ENCODE results near the gene TMEM163.

DNA sequence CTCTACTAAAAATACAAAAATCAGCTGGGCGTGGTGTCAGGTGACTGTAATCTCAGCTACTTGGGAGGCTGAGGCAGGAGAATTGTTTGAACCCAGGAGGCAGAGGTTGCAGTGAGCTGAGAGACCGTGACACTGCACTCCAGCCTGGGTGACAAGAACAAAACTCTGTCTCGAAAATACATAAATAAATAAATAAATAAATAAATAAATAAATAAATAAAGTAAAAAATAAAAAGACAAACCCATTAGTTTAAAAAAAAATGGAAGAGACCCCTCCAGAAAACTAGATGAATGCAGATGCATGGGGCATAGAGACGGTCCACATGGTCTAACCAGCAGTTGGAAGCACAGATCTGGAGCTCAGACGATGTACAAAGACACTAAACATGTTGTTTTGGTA, 18.1 kb downstream of the TMEM163 start:
- TF ChIP-seq, protein P1, sequence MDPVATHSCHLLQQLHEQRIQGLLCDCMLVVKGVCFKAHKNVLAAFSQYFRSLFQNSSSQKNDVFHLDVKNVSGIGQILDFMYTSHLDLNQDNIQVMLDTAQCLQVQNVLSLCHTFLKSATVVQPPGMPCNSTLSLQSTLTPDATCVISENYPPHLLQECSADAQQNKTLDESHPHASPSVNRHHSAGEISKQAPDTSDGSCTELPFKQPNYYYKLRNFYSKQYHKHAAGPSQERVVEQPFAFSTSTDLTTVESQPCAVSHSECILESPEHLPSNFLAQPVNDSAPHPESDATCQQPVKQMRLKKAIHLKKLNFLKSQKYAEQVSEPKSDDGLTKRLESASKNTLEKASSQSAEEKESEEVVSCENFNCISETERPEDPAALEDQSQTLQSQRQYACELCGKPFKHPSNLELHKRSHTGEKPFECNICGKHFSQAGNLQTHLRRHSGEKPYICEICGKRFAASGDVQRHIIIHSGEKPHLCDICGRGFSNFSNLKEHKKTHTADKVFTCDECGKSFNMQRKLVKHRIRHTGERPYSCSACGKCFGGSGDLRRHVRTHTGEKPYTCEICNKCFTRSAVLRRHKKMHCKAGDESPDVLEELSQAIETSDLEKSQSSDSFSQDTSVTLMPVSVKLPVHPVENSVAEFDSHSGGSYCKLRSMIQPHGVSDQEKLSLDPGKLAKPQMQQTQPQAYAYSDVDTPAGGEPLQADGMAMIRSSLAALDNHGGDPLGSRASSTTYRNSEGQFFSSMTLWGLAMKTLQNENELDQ (tag by site-specific recombination; IDR thresholded peaks at IDR 0.05; ENCODE audit: low read depth), result no peak
- TF ChIP-seq ZNF157 (tag by site-specific recombination; IDR thresholded peaks at IDR 0.05) (no peak), ZNF416 (tag by site-specific recombination; IDR thresholded peaks at IDR 0.05) (no peak), YY2 (tag by site-specific recombination; IDR thresholded peaks at IDR 0.05) (no peak)
- TF ChIP-seq, protein P2, sequence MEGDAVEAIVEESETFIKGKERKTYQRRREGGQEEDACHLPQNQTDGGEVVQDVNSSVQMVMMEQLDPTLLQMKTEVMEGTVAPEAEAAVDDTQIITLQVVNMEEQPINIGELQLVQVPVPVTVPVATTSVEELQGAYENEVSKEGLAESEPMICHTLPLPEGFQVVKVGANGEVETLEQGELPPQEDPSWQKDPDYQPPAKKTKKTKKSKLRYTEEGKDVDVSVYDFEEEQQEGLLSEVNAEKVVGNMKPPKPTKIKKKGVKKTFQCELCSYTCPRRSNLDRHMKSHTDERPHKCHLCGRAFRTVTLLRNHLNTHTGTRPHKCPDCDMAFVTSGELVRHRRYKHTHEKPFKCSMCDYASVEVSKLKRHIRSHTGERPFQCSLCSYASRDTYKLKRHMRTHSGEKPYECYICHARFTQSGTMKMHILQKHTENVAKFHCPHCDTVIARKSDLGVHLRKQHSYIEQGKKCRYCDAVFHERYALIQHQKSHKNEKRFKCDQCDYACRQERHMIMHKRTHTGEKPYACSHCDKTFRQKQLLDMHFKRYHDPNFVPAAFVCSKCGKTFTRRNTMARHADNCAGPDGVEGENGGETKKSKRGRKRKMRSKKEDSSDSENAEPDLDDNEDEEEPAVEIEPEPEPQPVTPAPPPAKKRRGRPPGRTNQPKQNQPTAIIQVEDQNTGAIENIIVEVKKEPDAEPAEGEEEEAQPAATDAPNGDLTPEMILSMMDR (tag by site-specific recombination; IDR thresholded peaks at IDR 0.05), result no peak
- TF ChIP-seq, protein P3, sequence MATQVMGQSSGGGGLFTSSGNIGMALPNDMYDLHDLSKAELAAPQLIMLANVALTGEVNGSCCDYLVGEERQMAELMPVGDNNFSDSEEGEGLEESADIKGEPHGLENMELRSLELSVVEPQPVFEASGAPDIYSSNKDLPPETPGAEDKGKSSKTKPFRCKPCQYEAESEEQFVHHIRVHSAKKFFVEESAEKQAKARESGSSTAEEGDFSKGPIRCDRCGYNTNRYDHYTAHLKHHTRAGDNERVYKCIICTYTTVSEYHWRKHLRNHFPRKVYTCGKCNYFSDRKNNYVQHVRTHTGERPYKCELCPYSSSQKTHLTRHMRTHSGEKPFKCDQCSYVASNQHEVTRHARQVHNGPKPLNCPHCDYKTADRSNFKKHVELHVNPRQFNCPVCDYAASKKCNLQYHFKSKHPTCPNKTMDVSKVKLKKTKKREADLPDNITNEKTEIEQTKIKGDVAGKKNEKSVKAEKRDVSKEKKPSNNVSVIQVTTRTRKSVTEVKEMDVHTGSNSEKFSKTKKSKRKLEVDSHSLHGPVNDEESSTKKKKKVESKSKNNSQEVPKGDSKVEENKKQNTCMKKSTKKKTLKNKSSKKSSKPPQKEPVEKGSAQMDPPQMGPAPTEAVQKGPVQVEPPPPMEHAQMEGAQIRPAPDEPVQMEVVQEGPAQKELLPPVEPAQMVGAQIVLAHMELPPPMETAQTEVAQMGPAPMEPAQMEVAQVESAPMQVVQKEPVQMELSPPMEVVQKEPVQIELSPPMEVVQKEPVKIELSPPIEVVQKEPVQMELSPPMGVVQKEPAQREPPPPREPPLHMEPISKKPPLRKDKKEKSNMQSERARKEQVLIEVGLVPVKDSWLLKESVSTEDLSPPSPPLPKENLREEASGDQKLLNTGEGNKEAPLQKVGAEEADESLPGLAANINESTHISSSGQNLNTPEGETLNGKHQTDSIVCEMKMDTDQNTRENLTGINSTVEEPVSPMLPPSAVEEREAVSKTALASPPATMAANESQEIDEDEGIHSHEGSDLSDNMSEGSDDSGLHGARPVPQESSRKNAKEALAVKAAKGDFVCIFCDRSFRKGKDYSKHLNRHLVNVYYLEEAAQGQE (tag by site-specific recombination; IDR thresholded peaks at IDR 0.05), result peak; percentile 50; the same call in 1 of the 2 replicates
- TF ChIP-seq, protein P4, sequence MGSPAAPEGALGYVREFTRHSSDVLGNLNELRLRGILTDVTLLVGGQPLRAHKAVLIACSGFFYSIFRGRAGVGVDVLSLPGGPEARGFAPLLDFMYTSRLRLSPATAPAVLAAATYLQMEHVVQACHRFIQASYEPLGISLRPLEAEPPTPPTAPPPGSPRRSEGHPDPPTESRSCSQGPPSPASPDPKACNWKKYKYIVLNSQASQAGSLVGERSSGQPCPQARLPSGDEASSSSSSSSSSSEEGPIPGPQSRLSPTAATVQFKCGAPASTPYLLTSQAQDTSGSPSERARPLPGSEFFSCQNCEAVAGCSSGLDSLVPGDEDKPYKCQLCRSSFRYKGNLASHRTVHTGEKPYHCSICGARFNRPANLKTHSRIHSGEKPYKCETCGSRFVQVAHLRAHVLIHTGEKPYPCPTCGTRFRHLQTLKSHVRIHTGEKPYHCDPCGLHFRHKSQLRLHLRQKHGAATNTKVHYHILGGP (tag by site-specific recombination; IDR thresholded peaks at IDR 0.05), result no peak
- TF ChIP-seq, protein P5, sequence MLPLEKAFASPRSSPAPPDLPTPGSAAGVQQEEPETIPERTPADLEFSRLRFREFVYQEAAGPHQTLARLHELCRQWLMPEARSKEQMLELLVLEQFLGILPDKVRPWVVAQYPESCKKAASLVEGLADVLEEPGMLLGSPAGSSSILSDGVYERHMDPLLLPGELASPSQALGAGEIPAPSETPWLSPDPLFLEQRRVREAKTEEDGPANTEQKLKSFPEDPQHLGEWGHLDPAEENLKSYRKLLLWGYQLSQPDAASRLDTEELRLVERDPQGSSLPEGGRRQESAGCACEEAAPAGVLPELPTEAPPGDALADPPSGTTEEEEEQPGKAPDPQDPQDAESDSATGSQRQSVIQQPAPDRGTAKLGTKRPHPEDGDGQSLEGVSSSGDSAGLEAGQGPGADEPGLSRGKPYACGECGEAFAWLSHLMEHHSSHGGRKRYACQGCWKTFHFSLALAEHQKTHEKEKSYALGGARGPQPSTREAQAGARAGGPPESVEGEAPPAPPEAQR (tag by site-specific recombination; IDR thresholded peaks at IDR 0.05), result no peak
